Activated naive CD4-positive, alpha-beta T cell treated with anti-CD3 and anti-CD28 coated beads for 36 hours (primary cell): ENCODE data around the gene PYDC2. TPM values are rescaled to one million over a fixed set of nuclear protein-coding genes. Genes with fewer than 3 reads are reported as not detected.

ENCODE experiments used
- CTCF ChIA-PET: fragments of 350-600 bp; sonication (Branson Sonifier 250); formaldehyde crosslinking; loops from one replicate; lab custom pipeline; 2021; ENCODE audit warnings: antibody characterized with exemption; lab: Charles Lee
- DNase-seq: peaks from one replicate; pipeline ENCODE4 v3.0.0-alpha.2; 2020
- H3K27ac Mint-ChIP-seq: one replicate; pipeline ENCODE4 v1.8.0; 2021; ENCODE audit warnings: mild to moderate bottlenecking, mixed read lengths
- H3K27me3 Mint-ChIP-seq: one replicate; pipeline ENCODE4 v1.8.0; 2021; ENCODE audit warnings: low read depth, mixed read lengths
- H3K36me3 Mint-ChIP-seq: one replicate; pipeline ENCODE4 v1.8.0; 2021; ENCODE audit warnings: low read depth, mixed read lengths
- H3K4me1 Mint-ChIP-seq: one replicate; pipeline ENCODE4 v1.8.0; 2021; ENCODE audit warnings: low read depth, mixed read lengths
- H3K4me3 Mint-ChIP-seq: one replicate; pipeline ENCODE4 v1.8.0; 2021; ENCODE audit warnings: mild to moderate bottlenecking, moderate library complexity, mixed read lengths
- H3K9me3 Mint-ChIP-seq: one replicate; pipeline ENCODE4 v1.8.0; 2021; ENCODE audit warnings: mixed read lengths
- intact Hi-C: fragments of 100-400 bp; cut with micrococcal nuclease; formaldehyde crosslinking; loops from one replicate; pipeline ENCODE4 v1.15.1; 2023
- total RNA-seq, 2 experiments: library from RNA; stranded (reverse); gene quantifications; one replicate each; pipeline ENCODE4 v1.2.3, GENCODE V29; 2021

Gene PYDC2
- not detected for total RNA-seq

DNA sequence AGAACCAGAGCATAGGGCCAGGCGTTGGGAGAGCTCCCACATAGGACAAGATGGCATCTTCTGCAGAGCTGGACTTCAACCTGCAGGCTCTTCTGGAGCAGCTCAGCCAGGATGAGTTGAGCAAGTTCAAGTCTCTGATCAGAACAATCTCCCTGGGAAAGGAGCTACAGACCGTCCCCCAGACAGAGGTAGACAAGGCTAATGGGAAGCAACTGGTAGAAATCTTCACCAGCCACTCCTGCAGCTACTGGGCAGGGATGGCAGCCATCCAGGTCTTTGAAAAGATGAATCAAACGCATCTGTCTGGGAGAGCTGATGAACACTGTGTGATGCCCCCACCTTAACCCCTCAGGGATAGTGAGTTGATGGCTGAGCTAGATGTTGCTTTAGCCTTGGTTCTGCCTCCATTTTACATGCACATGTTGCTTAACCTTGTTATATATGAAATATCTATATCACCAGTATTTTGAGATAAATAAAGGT lies at the start of gene PYDC2:
Gene PYDC2 (plus strand): TSS at position 51 of the 483 bp plus-strand sequence. CDS start 0 bp downstream, at position 51.
- CTCF ChIA-PET, result no interaction called here

DNA sequence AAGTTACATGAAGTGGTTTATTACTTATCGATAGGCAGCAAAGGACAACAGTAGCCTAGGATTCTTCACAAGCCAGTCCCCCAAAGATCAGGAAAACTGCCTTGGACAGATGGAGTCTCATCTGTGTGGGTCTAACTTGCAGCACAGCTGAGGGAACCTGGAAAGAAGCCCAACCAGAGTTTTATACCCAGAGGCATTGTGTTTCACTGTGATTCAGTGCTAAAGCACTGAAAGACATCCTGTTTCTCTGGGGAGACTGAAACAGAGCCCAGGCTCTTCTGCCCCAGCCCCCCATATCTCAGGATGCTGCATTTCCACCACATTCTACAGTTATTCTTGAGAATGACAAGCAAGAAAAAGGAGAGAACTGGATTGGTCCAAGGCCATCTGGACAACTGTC lies 48.2 kb upstream of the PYDC2 start:
- Mint-ChIP-seq H3K4me3 (no peak overlapping the region), H3K27ac (no peak overlapping the region), H3K4me1 (no peaks in the 10 kb centered on the region), H3K9me3 (peaks cover 6% of the 10 kb centered on the region), H3K36me3 (no peaks in the 10 kb centered on the region), H3K27me3 (no peaks in the 10 kb centered on the region)
- CTCF ChIA-PET, result no interaction called here
- intact Hi-C loops, result no loop called here
- DNase-seq, result no peak

More for the DNA sequence above, at the start of gene PYDC2:
- no peaks in the 10 kb centered on the region for H3K9me3 Mint-ChIP-seq
- H3K36me3 Mint-ChIP-seq, result no peaks in the 10 kb centered on the region
- intact Hi-C loops, result no loop called here
- no peaks in the 10 kb centered on the region for H3K27me3 Mint-ChIP-seq
- no peaks in the 10 kb centered on the region for H3K4me1 Mint-ChIP-seq
- no peak within 1 kb of the TSS for H3K27ac Mint-ChIP-seq
- no peak within 1 kb of the TSS for H3K4me3 Mint-ChIP-seq
- no peak for DNase-seq

DNA sequence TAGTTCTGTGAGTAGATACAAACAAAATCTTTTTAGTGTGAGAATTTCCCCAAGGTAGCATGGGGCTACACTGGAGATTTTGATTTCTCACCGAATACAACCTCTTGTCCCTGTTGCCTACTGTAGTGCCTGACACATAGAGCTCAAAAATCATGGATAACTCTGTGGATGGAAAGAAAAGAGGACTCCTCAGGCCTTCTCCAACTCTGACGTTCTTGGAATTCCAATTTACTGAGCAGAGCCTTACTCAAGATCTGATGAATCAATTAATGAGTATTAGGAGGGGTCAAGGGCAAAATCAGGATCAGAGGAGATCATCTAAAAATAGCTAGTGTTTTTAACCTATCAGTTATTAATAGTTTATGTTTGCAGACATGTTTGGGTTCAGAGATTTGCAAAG lies 46.7 kb upstream of the PYDC2 start:
- H3K4me3 Mint-ChIP-seq, result no peak overlapping the region
- no peaks in the 10 kb centered on the region for H3K36me3 Mint-ChIP-seq
- no peaks in the 10 kb centered on the region for H3K4me1 Mint-ChIP-seq
- no peak for DNase-seq
- CTCF ChIA-PET, result no interaction called here
- H3K9me3 Mint-ChIP-seq, result peaks cover 6% of the 10 kb centered on the region
- H3K27ac Mint-ChIP-seq, result no peak overlapping the region
- no peaks in the 10 kb centered on the region for H3K27me3 Mint-ChIP-seq
- intact Hi-C loops, result no loop called here

DNA sequence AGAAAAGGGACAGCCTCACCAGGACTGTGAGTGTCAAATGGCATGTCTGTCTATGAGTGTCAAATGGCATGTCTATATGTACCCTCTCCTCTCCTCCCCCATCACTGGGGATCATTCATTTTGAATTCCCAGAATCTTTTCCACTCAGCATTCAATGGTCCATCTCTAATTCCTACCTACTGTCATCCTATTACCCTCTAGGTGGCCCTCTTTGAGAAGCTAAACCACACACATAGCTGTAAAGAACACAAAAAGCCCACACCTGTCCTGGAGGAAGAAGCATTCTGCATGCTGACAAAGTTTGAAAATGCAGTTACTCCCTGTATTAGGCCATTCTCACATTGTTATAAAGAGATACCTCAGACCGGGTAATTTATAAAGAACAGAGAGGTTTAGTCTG lies 46.2 kb upstream of the PYDC2 start:
- Mint-ChIP-seq H3K36me3 (no peaks in the 10 kb centered on the region), H3K27ac (no peak overlapping the region), H3K9me3 (peaks cover 4% of the 10 kb centered on the region), H3K4me1 (no peaks in the 10 kb centered on the region), H3K27me3 (no peaks in the 10 kb centered on the region), H3K4me3 (no peak overlapping the region)
- CTCF ChIA-PET, result no interaction called here
- intact Hi-C loops, result no loop called here
- no peak for DNase-seq

DNA sequence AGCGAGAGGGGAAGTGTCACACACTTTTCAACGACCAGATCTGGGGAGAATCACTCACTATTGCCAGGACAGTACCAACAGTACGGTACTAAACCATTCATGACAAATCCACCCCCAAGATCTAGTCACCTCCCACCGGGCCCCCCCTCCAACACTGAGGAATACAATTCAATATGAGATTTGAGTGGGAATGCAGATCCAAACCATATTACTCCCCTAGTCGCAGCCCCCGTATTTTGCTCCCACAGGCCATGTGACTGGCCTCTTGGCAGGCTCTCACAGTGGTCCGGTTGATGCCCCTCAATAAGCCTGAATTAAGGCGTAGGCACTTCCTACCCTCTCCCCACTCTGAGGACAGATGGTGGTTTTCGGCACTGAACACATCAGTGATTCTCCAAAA lies 45.4 kb upstream of the PYDC2 start:
- H3K9me3 Mint-ChIP-seq, result peaks cover 4% of the 10 kb centered on the region

DNA sequence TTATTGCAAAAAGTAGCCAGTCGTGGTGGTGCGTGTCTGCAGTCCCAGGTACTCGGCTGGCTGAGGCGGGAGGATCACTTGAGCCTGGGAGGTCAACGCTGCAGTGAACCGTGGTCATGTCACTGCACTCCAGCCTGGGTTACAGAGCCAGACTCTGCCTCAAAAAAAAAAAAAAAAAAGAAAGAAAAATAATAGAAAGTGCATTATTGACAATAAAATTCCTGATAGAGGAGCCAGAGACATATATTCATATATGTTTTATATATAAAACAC lies 43.6 kb upstream of the PYDC2 start:
- CTCF ChIA-PET, result no interaction called here
- H3K4me1 Mint-ChIP-seq, result no peaks in the 10 kb centered on the region
- intact Hi-C loops, result loop anchor here (1.0 kb wide), 1 partner anchor 1027 kb away; no protein-coding TSS in a partner anchor
- no peak for DNase-seq
- no peak overlapping the region for H3K27ac Mint-ChIP-seq
- H3K36me3 Mint-ChIP-seq, result no peaks in the 10 kb centered on the region
- H3K9me3 Mint-ChIP-seq, result peaks cover 4% of the 10 kb centered on the region
- H3K27me3 Mint-ChIP-seq, result no peaks in the 10 kb centered on the region
- H3K4me3 Mint-ChIP-seq, result no peak overlapping the region

More for the DNA sequence above, 45.4 kb upstream of the PYDC2 start:
- no peaks in the 10 kb centered on the region for H3K27me3 Mint-ChIP-seq
- no peak overlapping the region for H3K4me3 Mint-ChIP-seq
- no peaks in the 10 kb centered on the region for H3K36me3 Mint-ChIP-seq
- CTCF ChIA-PET, result interaction anchor here (0.6 kb wide), 1 partner anchor 889 kb away, joined by 4 read pairs; no protein-coding TSS in a partner anchor
- no peak for DNase-seq
- H3K4me1 Mint-ChIP-seq, result no peaks in the 10 kb centered on the region
- H3K27ac Mint-ChIP-seq, result no peak overlapping the region
- intact Hi-C loops, result no loop called here

DNA sequence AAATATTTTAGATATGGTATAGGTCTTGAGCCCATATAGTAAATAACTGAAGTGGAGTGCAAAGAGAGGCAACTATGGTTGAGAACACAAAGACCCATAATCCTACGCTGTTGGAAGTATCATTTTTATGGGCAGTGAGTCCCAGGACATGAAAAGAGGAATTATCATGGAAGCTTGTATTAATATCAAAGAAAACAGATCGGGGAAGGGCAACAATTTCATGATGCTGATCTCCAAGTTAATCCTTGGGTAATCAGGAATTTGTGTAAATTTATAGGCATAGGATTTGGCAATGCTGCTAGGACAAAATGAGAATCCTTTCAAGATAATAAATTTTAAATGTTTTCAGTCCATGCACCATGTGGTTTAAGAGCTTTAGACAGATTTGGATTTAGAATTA lies 40.2 kb upstream of the PYDC2 start:
- no peaks in the 10 kb centered on the region for H3K4me1 Mint-ChIP-seq
- H3K4me3 Mint-ChIP-seq, result no peak overlapping the region
- no peaks in the 10 kb centered on the region for H3K36me3 Mint-ChIP-seq
- DNase-seq, result no peak
- CTCF ChIA-PET, result interaction anchor here (1.0 kb wide), 1 partner anchor 1023 kb away, joined by 3 read pairs; no protein-coding TSS in a partner anchor
- H3K27me3 Mint-ChIP-seq, result no peaks in the 10 kb centered on the region
- intact Hi-C loops, result no loop called here
- H3K27ac Mint-ChIP-seq, result no peak overlapping the region
- H3K9me3 Mint-ChIP-seq, result peaks cover 4% of the 10 kb centered on the region

DNA sequence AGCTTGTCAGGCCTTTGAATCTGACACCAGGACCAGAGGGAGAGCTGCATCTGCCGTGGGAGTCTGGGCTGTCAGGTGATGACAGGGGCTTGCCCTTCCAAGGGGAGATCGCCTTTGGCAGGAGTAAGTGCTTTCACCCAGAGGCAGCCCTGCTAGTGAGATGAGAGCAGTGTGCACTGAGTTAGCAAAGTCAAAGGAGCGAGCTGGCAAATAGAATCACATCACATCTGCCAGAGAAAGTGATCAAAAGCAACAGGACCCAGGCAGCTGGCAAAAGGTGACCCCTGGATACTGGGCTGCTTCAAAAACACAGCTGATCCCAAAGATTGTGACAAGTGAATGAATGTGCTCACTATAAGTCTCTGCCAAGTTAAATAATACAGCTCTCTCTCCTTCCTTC lies 36.1 kb upstream of the PYDC2 start:
- H3K4me3 Mint-ChIP-seq, result no peak overlapping the region
- intact Hi-C loops, result no loop called here
- no peaks in the 10 kb centered on the region for H3K4me1 Mint-ChIP-seq
- H3K36me3 Mint-ChIP-seq, result no peaks in the 10 kb centered on the region
- CTCF ChIA-PET, result no interaction called here
- H3K9me3 Mint-ChIP-seq, result peaks cover 3% of the 10 kb centered on the region
- H3K27me3 Mint-ChIP-seq, result no peaks in the 10 kb centered on the region
- DNase-seq, result no peak
- no peak overlapping the region for H3K27ac Mint-ChIP-seq

DNA sequence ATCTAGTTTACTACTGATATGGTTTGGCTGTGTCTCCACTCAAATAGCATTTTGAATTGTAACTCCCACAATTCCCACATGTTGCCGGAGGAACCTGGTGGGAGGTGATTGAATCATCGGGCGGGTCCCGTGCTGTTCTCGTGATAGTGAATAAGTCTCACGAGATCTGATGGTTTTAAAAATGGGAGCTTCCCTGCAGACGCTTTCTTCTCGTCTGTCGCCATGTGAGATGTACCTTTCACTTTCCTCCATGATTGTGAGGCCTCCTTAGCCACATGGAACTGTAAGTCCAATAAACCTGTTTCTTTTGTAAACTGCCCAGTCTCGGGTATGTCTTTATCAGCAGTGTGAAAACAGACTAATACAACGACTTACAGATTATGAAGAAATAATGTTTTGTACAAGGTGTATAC lies 35.6 kb upstream of the PYDC2 start:
- CTCF ChIA-PET, result no interaction called here
- DNase-seq, result no peak
- no peaks in the 10 kb centered on the region for H3K4me1 Mint-ChIP-seq
- H3K9me3 Mint-ChIP-seq, result peaks cover 2% of the 10 kb centered on the region
- H3K27me3 Mint-ChIP-seq, result no peaks in the 10 kb centered on the region
- H3K27ac Mint-ChIP-seq, result no peak overlapping the region
- intact Hi-C loops, result no loop called here
- no peaks in the 10 kb centered on the region for H3K36me3 Mint-ChIP-seq
- H3K4me3 Mint-ChIP-seq, result no peak overlapping the region

DNA sequence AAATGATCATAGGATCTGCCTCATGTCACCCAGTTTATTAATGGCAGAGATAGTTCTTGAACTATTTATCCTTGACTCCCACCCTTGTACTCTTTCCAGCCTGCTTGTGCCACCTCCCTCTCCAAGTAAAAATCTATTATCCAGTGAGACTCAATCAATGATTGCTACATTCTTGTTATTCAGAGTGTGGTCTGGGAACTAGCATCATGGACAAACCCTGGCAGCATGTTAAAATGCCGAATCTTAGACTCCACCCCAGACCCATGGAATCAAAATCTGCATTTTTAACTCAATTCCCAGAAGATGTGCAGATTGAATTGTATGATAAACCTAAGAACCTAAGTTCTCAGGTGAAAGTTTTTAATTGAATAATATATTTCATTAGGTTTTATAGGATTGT lies 34.7 kb upstream of the PYDC2 start:
- CTCF ChIA-PET, result no interaction called here
- no peaks in the 10 kb centered on the region for H3K4me1 Mint-ChIP-seq
- intact Hi-C loops, result no loop called here
- no peak overlapping the region for H3K4me3 Mint-ChIP-seq
- DNase-seq, result no peak
- H3K9me3 Mint-ChIP-seq, result no peaks in the 10 kb centered on the region
- H3K27me3 Mint-ChIP-seq, result no peaks in the 10 kb centered on the region
- H3K36me3 Mint-ChIP-seq, result no peaks in the 10 kb centered on the region
- no peak overlapping the region for H3K27ac Mint-ChIP-seq

DNA sequence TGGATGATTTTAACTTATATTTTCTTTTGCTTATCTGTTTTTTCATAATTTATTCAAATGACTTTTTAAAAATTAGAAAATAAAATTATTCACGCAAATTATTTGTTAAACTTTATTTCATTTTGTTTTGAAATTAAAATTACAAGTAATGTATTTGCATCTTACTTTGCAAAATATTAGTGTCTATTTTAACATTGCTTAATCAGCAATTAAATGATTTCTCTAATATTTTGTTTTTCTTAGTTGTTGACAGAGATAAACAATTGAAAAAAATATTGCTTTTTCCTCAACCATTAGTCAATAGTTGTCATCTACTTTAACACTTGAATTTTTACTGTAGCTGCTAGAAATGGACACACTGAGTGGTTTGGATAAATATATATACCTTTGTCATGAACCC lies 32.8 kb upstream of the PYDC2 start:
- CTCF ChIA-PET, result interaction anchor here (0.6 kb wide), 1 partner anchor 370 kb away, joined by 4 read pairs; no protein-coding TSS in a partner anchor
- Mint-ChIP-seq H3K27ac (no peak overlapping the region), H3K4me1 (no peaks in the 10 kb centered on the region), H3K4me3 (no peak overlapping the region), H3K27me3 (no peaks in the 10 kb centered on the region), H3K36me3 (no peaks in the 10 kb centered on the region), H3K9me3 (no peaks in the 10 kb centered on the region)
- no peak for DNase-seq
- intact Hi-C loops, result no loop called here

DNA sequence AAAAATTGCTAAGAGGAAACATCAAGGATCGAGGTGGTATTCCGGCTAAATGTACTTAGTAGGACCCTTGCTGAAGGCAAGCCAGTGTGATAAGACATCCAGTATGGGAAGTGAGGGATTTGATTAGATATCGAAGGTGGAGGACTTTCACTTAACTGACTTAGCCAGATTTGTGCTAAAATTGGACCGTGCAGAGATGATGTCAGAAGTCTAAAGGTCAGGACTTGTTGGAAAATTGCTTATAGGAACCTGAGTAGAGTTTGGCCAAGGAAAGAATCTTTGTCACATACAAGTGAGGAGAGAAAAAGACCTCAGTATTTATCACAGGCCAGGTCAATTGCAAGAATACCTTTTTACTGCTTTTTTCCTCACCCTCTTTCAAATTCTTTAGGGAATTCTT lies 30.9 kb upstream of the PYDC2 start:
- no peaks in the 10 kb centered on the region for H3K9me3 Mint-ChIP-seq
- H3K4me1 Mint-ChIP-seq, result no peaks in the 10 kb centered on the region
- CTCF ChIA-PET, result interaction anchor here (0.8 kb wide), 1 partner anchor 257 kb away, joined by 5 read pairs; no protein-coding TSS in a partner anchor
- H3K4me3 Mint-ChIP-seq, result no peak overlapping the region
- intact Hi-C loops, result no loop called here
- H3K36me3 Mint-ChIP-seq, result no peaks in the 10 kb centered on the region
- no peak overlapping the region for H3K27ac Mint-ChIP-seq
- DNase-seq, result no peak
- H3K27me3 Mint-ChIP-seq, result no peaks in the 10 kb centered on the region

DNA sequence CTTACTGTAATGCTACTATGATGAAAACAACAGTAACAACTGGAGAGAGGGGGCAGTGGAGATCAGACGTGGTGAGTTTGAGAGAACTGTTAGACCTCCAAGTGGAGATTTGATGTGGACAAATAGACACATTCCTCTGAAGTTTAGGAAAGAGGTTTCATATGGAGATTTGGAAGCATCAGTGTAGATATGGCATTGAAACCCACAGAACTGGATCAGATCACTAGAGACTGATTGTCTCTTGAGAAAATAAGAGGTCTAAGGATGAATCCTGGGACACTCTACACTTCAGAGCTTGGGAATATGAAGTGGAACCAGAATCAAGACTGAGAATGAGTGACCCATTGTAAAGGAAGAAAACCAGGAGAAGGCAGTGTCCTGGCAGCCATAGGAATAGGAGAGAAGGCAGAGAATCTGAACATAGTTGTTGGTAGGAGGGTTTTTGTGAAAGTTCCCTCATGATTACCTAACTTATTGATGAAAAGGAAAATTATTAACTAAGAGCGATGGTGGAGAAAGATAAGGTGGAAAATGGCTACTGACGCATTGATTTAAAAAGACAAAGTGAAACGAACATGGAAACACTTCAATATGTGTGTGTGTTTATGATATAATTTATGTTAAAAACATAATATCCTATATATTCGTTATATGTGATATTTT lies 29.7 kb upstream of the PYDC2 start:
- CTCF ChIA-PET, result no interaction called here
- Mint-ChIP-seq H3K27me3 (no peaks in the 10 kb centered on the region), H3K27ac (no peak overlapping the region), H3K4me1 (no peaks in the 10 kb centered on the region), H3K4me3 (no peak overlapping the region), H3K36me3 (no peaks in the 10 kb centered on the region), H3K9me3 (no peaks in the 10 kb centered on the region)
- intact Hi-C loops, result no loop called here
- DNase-seq, result no peak
